AG20443 (cell line): ENCODE measurements around the gene MICB.
"Not testable (repeated sequence)": the region's sequence is repeated elsewhere in the genome, so short reads cannot be mapped to it uniquely, and the experiment has no call there.

Source experiments
- DNase-seq: peaks from one replicate; pipeline ENCODE4 v3.0.0; 2012; ENCODE audit warnings: low spot score, mixed read lengths

MICB gene

GRCh38 chr6:31497531-31498476 is at the start of gene MICB:
Gene MICB (plus strand): TSS chr6:31498145. CDS start chr6:31498194, 49 bp downstream.
- peak; percentile 77 for DNase-seq

DNA sequence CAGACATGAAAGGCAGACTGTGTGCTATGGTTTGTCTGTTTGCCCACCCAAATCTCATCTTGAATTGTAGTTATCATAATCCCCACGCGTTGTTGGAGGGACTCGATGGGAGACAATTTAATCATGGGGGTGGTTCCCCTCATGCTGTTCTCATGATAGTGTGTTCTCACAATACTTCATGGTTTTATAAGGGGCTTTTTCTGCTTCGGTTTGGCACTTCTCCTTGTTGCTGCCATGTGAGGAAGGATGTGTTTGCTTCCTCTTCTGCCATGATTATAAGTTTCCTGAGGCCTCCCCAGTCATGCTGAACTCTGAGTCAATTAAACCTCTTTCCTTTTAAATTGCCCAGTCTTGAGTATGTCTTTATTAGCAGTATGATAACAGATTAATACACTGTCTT is 47.2 kb upstream of the MICB start:
- DNase-seq, result no peak

DNA sequence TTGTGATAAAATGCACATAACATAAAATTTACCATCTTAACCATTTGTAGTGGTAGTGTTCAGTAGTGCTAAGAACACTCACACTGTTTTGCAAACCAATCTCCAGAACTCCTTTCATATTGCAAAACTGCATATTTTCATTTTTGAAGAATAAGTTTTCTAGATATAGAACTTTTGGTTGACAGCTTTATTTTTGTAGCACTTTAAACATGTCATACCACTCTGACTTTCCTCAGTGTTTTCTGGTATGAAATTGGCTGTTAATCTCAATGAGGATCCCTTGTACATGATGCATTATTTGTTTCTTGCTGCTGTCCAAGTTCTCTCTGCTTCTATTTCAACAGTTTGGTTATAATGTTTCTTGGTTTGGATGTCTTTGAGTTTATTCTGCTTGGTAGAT is 45.1 kb upstream of the MICB start:
- DNase-seq, result no peak

DNA sequence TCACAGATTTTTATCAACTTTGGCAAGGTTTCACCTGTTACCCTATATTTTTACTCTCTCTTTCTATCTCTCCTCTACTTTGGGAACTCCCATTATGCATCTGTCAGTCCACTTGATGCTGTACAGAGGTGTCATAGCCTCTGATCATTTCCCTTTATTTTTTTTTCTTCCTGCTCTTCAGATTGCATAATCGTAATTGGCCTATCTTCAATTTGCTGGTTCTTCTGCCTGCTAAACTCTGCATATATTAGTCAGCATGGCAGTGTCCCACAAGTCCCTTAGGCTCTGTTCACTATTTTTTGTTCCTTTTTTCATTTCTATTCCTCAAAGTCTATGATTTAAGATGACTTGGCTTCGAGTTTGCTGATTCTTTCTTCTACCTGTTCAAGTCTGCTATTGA is 44.7 kb upstream of the MICB start:
- DNase-seq, result no peak

DNA sequence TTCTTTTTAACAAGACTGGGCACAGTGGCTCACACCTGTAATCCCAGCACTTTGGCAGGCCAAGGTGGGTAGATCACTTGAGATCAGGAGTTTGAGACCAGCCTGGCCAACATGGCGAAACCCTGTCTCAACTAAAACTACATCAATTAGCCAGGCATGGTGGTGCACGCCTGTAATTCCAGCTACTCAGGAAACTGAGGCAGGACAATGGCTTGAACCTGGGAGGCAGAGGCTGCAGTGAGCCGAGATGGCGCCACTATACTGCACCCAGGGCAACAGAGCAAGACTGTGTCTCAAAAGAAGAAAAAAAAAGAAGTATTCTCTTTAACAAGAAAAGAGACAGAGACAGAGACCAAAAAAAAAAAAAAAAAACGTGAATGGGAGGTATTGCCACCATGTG is 38.1 kb upstream of the MICB start:
- DNase-seq, result not testable (repeated sequence)

DNA sequence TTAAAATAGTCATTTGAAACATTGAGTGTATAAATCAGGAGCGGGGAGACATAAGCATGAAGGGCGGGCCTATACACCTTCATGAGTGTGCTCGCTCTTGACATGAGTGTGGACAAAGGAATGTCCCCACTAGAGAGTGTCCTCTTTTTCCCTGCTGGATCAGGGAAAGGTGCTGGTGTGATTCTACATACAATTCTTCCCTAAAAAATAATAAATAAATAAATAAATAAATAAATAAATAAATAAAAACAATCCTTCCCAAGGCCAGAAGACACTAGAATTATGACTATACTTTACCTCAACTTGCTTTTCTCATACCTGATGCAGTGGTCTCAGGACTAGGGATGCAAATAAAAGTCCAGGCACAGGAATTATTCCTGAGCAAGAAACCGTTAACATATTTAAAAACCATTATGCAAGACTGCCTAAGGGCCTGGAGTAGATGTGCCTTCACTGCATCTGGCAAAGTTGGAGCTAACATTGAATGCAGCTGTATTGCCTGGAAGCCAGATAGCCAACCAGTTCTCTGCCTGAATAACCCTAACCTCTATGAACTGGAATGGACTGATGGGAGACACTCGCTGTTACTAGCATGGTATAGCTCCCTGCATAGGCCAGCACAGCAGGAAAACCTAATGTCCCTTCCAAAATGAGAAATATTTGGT is 37.5 kb upstream of the MICB start:
- DNase-seq, result no peak

- DNase-seq, result no peak
Measured at GRCh38 chr6:31462026-31462963, 35.6 kb upstream of the MICB start.

GRCh38 chr6:31462964-31463870 is 34.7 kb upstream of the MICB start:
- DNase-seq, result peak; percentile 94

DNA sequence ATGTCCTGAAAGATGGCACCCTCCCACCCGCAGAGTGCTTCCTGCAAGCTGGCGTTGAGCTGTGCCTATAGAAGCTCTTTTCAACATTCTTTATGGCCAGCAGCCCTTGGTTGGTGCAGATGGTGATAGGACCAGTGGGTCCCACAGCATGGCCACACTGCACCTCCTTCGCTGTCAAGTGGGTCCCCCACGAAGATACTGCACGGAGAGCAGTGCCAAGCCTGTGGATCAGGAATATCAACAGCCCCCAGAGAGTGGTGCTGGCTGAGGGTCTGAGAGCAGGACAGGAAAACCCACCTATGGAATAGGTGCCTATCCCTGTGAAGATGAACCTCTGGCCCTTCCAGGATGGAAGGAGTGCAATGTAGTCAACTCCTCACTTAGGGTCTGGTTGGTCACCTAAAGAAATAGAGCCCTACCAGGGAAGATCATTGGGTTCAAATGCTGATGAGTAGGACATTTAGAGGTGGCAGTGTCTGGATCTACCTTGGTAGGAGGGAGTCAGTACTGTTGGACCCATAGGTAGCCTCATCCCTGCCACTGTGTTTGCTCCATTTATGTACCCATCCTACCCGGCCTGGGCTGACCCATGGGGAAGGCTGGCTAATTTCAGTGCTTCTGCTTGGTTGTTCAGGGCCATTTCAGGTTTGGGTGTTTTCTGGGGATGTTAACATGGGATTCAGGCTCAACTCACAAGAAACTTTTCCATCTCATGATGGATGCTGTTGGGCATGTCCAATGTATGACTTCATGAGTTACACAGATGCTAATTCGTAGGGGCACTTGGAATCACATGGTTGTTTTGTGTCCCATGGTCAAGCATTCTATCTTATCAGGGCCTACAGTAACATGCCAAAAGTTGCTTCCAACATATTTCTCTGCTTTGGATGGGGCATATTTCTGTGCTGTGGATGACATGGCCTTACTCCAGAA is 33.4 kb upstream of the MICB start:
- DNase-seq, result no peak

DNA sequence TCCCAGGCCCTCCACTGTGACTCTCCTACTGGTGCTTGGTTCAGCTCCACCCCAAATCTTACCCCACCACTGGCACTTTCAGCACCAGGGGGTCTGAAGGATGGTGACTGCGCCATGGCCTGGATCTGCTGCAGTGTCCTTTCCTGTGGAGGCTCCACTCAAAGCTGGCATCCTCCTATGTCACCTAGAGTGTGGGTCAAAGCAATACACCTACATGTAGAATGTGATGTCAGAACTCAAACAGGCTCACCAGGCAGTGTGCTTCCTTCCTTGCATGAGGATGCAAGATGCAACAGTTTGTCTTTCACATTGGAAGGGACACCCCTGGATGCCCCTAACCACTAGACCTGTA is 32.8 kb upstream of the MICB start:
- DNase-seq, result no peak

GRCh38 chr6:31465718-31466117 is 32.2 kb upstream of the MICB start:
- DNase-seq, result no peak

- DNase-seq, result no peak
Measured at GRCh38 chr6:31466466-31466865, 31.5 kb upstream of the MICB start.

GRCh38 chr6:31467151-31467550 is 30.8 kb upstream of the MICB start:
- no peak for DNase-seq

DNA sequence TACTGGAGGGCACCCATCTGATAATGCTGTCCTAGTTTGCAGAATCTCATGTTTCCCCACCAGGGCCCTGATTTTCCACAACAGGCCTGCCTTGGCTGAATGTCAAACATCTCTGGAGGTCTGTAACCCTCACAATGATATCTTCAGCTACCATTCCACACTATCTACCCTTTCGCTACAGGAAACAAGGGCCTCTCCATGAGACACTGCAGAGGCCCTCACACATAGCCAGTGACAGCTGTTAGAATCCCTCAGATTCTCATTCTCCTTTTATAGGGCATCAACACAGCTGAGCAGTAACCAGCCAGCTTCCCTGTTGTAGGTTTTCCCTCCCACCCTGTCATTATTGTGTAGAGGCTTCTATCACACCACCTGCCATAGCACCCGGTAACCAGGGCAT is 29.6 kb upstream of the MICB start:
- DNase-seq, result no peak

- DNase-seq, result no peak
Measured at GRCh38 chr6:31470801-31471200, 27.1 kb upstream of the MICB start.

GRCh38 chr6:31471711-31472110 is 26.2 kb upstream of the MICB start:
- DNase-seq, result no peak

- DNase-seq, result no peak
Measured at GRCh38 chr6:31472259-31472658, 25.7 kb upstream of the MICB start.

GRCh38 chr6:31473244-31473643 is 24.7 kb upstream of the MICB start:
- DNase-seq, result no peak

- peak; percentile 55 for DNase-seq
Measured at GRCh38 chr6:31473780-31474761, 23.9 kb upstream of the MICB start.
